ENCODE data around the gene KCNIP3.
"Not testable (repeated sequence)": the region's sequence is repeated elsewhere in the genome, so short reads cannot be mapped to it uniquely, and the experiment has no call there.

Gene KCNIP3

GRCh38 chr2:95296880-95297487 is at the start of gene KCNIP3:
Gene KCNIP3 (plus strand): TSS chr2:95297347. CDS start chr2:95297439, 92 bp downstream.
- no peak for DNase-seq (ENCODE audit: low read depth)

- DNase-seq (ENCODE audit: low read depth): no peak
Observed at GRCh38 chr2:95258271-95258670, 38.9 kb upstream of the KCNIP3 start.

GRCh38 chr2:95260028-95261023 is 36.8 kb upstream of the KCNIP3 start:
- DNase-seq (ENCODE audit: low read depth): no peak

- DNase-seq (ENCODE audit: low read depth): no peak
Observed at GRCh38 chr2:95261602-95262001, 35.5 kb upstream of the KCNIP3 start.

GRCh38 chr2:95262896-95263542 is 34.1 kb upstream of the KCNIP3 start:
- DNase-seq (ENCODE audit: low read depth): no peak

- DNase-seq (ENCODE audit: low read depth): no peak
Observed at GRCh38 chr2:95264624-95265023, 32.5 kb upstream of the KCNIP3 start.

DNA sequence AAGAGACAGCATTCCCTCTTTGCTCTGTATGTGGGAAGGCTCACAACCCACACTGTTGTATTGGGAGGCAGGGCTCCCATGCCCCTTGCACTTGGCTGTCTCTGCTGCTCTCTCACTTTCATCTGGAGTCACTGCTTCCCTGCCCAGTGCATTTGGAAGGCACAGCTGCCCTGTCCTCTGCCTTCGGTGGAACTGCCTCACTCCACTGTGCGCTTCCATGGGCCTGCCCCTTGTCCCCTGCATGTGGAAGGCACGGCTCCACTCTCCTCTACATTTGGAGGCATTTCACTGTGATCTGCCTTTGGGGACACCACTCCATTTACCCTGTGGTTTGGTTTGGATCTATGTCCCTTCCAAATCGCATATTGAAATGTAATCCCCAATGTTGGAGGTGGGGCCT is 32.0 kb upstream of the KCNIP3 start:
- no peak for DNase-seq (ENCODE audit: low read depth)

- DNase-seq (ENCODE audit: low read depth): no peak
Observed at GRCh38 chr2:95266781-95267430, 30.2 kb upstream of the KCNIP3 start.

DNA sequence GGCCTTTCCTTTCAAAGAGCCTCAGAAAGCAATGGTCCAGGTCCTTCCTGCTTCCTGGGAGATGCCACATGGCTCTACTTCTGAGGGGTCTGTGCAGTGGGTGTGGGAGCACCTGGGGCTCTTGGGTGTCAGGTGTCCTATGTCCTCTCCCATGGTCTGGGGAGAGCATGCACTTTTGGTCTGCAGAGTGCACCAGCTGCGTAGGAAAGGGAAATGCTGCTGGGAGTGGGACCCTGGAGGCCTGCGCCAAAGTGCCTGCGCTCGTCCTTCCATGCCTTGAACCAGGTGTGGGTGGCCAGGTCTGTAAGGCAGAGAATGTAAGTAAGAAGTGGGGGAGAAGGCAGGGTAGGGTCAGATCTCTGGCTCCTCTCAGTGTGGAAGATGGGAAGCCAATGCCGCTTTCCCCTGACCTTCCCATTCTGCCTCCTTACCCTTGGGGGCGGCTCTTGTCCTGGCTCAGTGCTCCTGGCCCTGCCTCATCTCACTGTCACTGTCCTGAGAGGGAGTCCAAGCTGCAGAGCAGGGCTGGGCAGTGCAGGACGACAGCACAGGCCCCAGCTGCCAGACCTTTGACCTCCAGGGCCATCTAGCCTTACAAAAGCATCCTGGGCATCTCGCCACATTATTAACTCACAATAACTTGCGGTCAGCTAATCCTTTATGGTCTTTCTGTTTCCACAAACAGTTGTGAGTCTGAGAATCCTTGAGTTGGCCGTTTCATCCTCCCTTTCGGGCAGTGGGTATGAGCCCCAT is 29.5 kb upstream of the KCNIP3 start:
- no peak for DNase-seq (ENCODE audit: low read depth)

- DNase-seq (ENCODE audit: low read depth): no peak
Observed at GRCh38 chr2:95268211-95269035, 28.7 kb upstream of the KCNIP3 start.

GRCh38 chr2:95269036-95269680 is 28.0 kb upstream of the KCNIP3 start:
- no peak for DNase-seq (ENCODE audit: low read depth)

DNA sequence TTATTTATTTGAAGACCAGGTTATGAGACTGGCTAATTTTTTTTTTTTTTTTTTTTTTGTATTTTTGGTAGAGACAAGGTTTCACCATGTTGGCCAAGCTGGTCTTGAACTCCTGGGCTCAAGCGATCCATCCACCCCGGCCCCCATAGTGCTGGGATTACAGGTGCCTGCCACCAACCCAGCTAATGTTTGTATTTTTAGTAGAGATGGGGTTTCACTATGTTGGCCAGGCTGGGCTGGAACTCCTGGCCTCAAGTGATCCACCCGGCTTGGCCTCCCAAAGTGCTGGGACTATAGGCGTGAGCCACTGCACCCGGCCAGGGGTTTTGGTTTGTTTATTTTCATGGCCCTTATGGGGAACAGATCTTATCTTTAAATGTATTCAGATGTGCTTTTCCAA is 27.4 kb upstream of the KCNIP3 start:
- not testable (repeated sequence) for DNase-seq (ENCODE audit: low read depth)

- no peak for DNase-seq (ENCODE audit: low read depth)
Observed at GRCh38 chr2:95270541-95271081, 26.5 kb upstream of the KCNIP3 start.

DNA sequence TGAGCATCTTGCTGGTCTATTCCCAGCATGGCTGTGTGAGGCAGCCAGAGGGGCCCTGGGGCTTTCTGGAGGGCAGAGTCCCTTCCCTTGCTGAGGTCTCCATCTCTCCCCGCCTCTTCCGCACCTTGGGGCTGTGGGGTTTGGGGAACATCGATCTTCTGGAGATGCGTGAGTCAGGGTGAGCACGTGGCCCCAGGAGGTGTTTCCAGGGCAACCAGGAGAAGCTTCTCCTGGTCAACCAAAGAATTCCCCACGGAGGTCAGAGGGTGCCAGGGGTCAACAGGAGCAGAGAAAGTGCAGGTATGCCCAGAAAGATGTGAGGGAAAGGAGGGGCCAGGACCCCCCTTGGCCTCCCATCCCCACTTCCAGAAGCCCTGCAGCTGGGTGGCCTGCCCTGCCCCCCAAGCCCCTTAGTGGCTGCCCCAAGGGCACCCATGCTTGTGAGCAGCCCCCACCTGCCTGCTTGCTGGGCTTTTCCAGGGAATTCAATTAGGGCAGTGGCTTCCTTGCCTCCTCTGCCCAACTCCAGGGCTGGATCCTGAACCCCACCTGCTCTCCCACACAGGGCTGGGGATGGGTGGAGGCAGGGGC is 25.7 kb upstream of the KCNIP3 start:
- DNase-seq (ENCODE audit: low read depth): no peak

- DNase-seq (ENCODE audit: low read depth): no peak
Observed at GRCh38 chr2:95272299-95272751, 24.8 kb upstream of the KCNIP3 start.

DNA sequence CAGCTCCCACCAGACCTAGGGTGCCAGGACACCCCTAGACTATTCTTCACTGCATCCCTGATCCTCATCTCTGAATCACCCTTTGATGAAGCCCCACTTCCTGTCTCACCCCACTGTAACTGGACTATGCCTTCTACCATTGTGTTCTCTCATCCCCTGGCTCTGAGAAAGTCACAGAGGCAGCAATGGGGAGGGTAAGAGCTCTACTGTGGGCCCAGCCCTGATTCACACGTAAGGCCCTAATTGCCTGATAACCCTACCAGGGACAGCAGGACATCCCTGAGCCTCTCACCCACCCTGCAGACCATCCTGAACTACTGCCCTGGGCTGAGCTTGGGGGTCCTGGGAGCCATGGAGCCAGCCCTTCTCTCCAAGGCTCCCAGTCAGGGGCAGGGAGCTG is 24.4 kb upstream of the KCNIP3 start:
- no peak for DNase-seq (ENCODE audit: low read depth)

- no peak for DNase-seq (ENCODE audit: low read depth)
Observed at GRCh38 chr2:95273566-95274290, 23.4 kb upstream of the KCNIP3 start.

- no peak for DNase-seq (ENCODE audit: low read depth)
Observed at GRCh38 chr2:95274291-95275150, 22.6 kb upstream of the KCNIP3 start, which contains the start of gene PROM2. Gene PROM2 (plus strand): TSS chr2:95274449. CDS start chr2:95274586, 137 bp downstream.

All from stimulated activated CD8-positive, alpha-beta memory T cell treated with anti-CD3 and anti-CD28 coated beads, Interleukin-15, amount 100 ng/mL, for 24 hours (primary cell).